Neural cell (in vitro differentiated cells): ENCODE data around the gene LSAMP.

ENCODE experiments used
- EZH2 ChIP-seq: fragments of 200-600, 300-800 bp; shearing (Covaris generic), sonication (generic); IDR thresholded peaks from 2 replicates; pipeline ENCODE4 v1.6.1; 2014; ENCODE audit warnings: antibody characterized with exemption, low read length, borderline replicate concordance, mild to moderate bottlenecking; ENCODE audit not compliant: insufficient read depth, poor library complexity, severe bottlenecking
- RAD21 ChIP-seq: fragments of 450-650 bp; conservative IDR thresholded peaks from 2 replicates; pipeline ENCODE4 v1.6.1; 2014; ENCODE audit warnings: antibody characterized with exemption, mild to moderate bottlenecking, moderate library complexity
- REST ChIP-seq: IDR thresholded peaks from 2 replicates; pipeline ENCODE4 v1.6.1; 2012; ENCODE audit warnings: borderline replicate concordance
- TF ChIP-seq, protein P1 (sequence below): fragments of 450-650 bp; IDR thresholded peaks from 2 replicates; pipeline ENCODE4 v1.5.1; 2014; ENCODE audit warnings: antibody characterized with exemption, mild to moderate bottlenecking, moderate library complexity; ENCODE audit not compliant: poor library complexity, severe bottlenecking

- TF ChIP-seq, protein P1, sequence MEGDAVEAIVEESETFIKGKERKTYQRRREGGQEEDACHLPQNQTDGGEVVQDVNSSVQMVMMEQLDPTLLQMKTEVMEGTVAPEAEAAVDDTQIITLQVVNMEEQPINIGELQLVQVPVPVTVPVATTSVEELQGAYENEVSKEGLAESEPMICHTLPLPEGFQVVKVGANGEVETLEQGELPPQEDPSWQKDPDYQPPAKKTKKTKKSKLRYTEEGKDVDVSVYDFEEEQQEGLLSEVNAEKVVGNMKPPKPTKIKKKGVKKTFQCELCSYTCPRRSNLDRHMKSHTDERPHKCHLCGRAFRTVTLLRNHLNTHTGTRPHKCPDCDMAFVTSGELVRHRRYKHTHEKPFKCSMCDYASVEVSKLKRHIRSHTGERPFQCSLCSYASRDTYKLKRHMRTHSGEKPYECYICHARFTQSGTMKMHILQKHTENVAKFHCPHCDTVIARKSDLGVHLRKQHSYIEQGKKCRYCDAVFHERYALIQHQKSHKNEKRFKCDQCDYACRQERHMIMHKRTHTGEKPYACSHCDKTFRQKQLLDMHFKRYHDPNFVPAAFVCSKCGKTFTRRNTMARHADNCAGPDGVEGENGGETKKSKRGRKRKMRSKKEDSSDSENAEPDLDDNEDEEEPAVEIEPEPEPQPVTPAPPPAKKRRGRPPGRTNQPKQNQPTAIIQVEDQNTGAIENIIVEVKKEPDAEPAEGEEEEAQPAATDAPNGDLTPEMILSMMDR: no peak
- TF ChIP-seq EZH2 (no peak), RAD21 (no peak), REST (no peak)
Measured at GRCh38 chr3:116263842-116264545, 181.3 kb downstream of the LSAMP start.
